GM18499 (cell line): Measurements from ENCODE around the gene LRCH1.

Experiments
- ATAC-seq: cut with Tn5 transposase; IDR thresholded peaks from one replicate; pipeline ENCODE4 v1.9.1; 2021; ENCODE audit warnings: moderate number of reproducible peaks; ENCODE audit not compliant: insufficient read depth, unreplicated experiment

LRCH1 gene

GRCh38 chr13:46679369-46680120 lies 126.6 kb downstream of the LRCH1 start:
- ATAC-seq = peak; percentile 73

DNA sequence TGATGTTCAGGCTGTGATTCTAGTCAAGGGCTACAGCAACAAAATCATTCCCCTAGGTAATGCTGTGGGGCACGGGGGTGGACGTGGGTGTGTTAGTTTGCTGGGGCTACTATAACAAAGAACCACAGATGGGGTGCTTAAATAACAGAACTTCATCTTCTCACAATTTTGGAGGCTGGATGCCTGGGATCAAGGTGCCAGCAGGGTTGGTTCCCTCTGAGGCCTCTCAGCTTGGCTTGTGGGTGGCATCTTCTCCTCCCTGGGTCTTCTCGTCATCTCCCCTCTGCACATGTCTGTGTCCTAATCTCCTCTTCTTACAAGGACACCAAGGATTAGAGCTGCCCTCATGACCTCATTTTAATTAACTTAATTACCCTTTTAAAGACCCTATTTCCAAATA lies 129.0 kb downstream of the LRCH1 start:
- no peak for ATAC-seq

- no peak for ATAC-seq
Observed at GRCh38 chr13:46682707-46683106, 129.7 kb downstream of the LRCH1 start.

GRCh38 chr13:46683676-46684260 lies 130.8 kb downstream of the LRCH1 start:
- ATAC-seq = no peak

- ATAC-seq = no peak
Observed at GRCh38 chr13:46684287-46685001, 131.5 kb downstream of the LRCH1 start.

GRCh38 chr13:46685006-46685730 lies 132.2 kb downstream of the LRCH1 start:
- ATAC-seq = no peak

- no peak for ATAC-seq
Observed at GRCh38 chr13:46686171-46686570, 133.2 kb downstream of the LRCH1 start.

GRCh38 chr13:46687810-46688209 lies 134.8 kb downstream of the LRCH1 start:
- ATAC-seq = no peak

GRCh38 chr13:46688306-46688705 lies 135.3 kb downstream of the LRCH1 start:
- ATAC-seq = no peak

DNA sequence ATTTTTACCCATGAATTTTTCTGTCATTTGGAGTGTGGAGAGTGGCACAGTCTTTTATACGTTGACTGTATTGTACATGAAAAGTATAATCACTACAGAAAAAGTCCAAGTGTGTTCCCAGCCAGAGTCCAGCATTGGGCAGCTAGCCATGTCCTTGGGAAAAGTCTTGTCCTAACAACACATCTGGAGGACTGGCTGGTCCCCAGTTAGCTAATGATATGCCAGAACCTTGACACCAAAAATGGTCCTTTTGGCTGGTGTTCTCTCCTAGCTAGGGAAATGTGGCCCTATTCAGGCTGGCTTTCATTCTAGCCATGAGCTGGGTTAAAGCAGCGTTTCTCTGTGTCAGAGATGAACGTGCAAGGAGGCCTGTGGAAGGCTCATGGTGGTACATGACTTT lies 145.0 kb downstream of the LRCH1 start:
- ATAC-seq = no peak

GRCh38 chr13:46698910-46699460 lies 146.0 kb downstream of the LRCH1 start:
- ATAC-seq = no peak

GRCh38 chr13:46712524-46712923 lies 159.6 kb downstream of the LRCH1 start:
- ATAC-seq = no peak

DNA sequence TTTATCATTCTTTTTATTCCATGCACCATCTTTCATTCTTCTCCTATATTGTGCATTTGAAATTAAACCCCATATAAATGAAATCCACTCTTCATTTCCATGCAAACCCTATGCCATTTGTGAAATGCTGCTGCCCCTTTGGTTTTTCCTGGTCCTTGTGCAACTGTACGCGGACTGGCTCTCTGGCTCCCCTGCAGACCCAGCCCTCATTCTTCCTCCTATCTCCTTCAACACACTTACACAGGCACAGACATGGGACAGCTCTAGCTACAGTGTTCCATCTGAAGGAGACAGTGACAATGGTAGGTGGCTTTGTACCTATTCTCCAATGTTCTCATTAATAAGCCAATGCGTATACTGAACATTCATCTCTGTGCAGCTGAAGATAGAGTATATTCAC lies 162.4 kb downstream of the LRCH1 start:
- no peak for ATAC-seq

GRCh38 chr13:46716821-46717220 lies 163.9 kb downstream of the LRCH1 start:
- ATAC-seq = no peak

GRCh38 chr13:46717275-46717674 lies 164.3 kb downstream of the LRCH1 start:
- ATAC-seq = no peak

GRCh38 chr13:46717856-46718255 lies 164.9 kb downstream of the LRCH1 start:
- ATAC-seq = no peak

DNA sequence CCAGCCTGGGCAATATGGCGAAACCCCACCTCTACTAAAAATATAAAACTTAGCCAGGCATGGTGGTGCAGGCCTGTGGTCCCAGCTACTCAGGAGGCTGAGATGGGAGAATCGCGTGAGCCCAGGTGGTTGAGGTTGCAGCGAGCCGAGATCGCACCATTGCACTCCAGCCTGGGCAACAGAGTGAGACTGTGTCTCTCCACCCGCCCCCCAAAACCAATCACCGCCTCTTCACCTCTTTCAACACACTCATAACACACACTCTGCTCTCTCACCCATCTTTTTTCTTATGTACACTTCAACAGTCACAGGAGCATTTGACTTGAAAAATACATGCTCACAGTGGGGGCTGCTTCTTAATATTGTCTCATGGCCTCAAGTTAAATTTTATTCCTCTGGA lies 167.2 kb downstream of the LRCH1 start:
- no peak for ATAC-seq

DNA sequence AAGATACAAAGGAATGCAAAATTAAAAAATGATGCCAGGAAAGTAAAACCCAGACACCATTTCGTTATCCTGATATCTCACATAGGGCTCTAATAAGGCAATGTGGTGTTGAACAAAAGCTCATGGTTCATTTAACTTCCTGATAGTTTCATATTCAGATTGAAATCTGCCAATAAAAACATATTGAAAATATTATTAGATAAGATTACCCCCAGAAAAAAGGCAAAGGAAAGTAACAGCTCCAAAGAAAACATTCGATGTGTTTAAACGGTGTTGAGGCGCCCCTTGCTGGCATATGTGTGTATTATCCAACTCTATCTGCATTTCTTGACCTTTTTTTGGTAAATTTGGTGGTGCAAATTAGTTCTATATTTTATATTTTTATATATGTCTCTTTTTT lies 168.1 kb downstream of the LRCH1 start:
- ATAC-seq = no peak

GRCh38 chr13:46726347-46726746 lies 173.4 kb downstream of the LRCH1 start:
- no peak for ATAC-seq

GRCh38 chr13:46728777-46729176 lies 175.8 kb downstream of the LRCH1 start:
- ATAC-seq = no peak

DNA sequence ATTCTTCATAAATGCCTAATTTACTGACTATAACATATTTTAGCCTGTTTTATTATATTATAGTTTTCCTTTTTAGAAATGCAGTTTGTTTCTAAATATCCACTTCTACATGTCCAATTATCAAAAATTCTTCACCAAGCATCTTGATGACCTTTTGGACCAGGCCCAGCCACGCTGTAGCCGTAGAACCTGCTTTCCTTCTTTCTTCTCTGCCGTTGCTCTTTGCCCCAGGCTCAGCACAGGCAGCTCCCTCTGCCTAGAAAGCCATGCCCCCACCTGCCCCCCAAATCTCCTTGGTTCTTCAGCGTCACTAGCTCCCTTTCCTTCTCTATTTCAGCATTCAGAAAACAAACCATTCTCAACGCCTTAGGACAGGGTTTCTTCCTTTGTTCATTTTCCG lies 178.6 kb downstream of the LRCH1 start:
- no peak for ATAC-seq
